Central memory CD8-positive, alpha-beta T cell (primary cell): ENCODE results near the gene PTPRQ.
"Not testable (repeated sequence)": the region's sequence is repeated elsewhere in the genome, so short reads cannot be mapped to it uniquely, and the experiment has no call there.

Experiments
- ATAC-seq: fragments of 150-1000 bp; cut with Tn5 transposase; replicated peaks from 2 replicates; pipeline ENCODE4 v1.10.0; 2022; ENCODE audit warnings: mild to moderate bottlenecking, moderate FRiP score, moderate number of reproducible peaks; ENCODE audit not compliant: poor library complexity, severe bottlenecking; ENCODE audit errors: extremely low read depth
- DNase-seq, 2 donors: peaks; one replicate each; pipeline ENCODE4 v3.0.0; 2021; ENCODE audit warnings: low spot score in 2 of 2
- H3K27ac Mint-ChIP-seq: one replicate; pipeline ENCODE4 v1.8.0; 2022; ENCODE audit warnings: low read depth, mild to moderate bottlenecking, moderate library complexity, mixed read lengths
- H3K27me3 Mint-ChIP-seq: one replicate; pipeline ENCODE4 v1.8.0; 2022; ENCODE audit warnings: mixed read lengths
- H3K36me3 Mint-ChIP-seq: one replicate; pipeline ENCODE4 v1.8.0; 2022; ENCODE audit warnings: mild to moderate bottlenecking, moderate library complexity, mixed read lengths; ENCODE audit not compliant: insufficient read depth
- H3K4me1 Mint-ChIP-seq: one replicate; pipeline ENCODE4 v1.8.0; 2022; ENCODE audit warnings: mixed read lengths
- H3K4me3 Mint-ChIP-seq: one replicate; pipeline ENCODE4 v1.8.0; 2022; ENCODE audit warnings: mild to moderate bottlenecking, moderate library complexity, mixed read lengths
- H3K9me3 Mint-ChIP-seq: one replicate; pipeline ENCODE4 v1.8.0; 2022; ENCODE audit warnings: mixed read lengths

The PTPRQ gene

GRCh38 chr12:80422550-80422949 is 21.5 kb upstream of the PTPRQ start:
- DNase-seq (no peak), ATAC-seq (no peak)
- H3K4me3 Mint-ChIP-seq: no peak overlapping the region
- no peaks in the 10 kb centered on the region for H3K4me1 Mint-ChIP-seq
- H3K9me3 Mint-ChIP-seq: peaks cover 3% of the 10 kb centered on the region
- H3K36me3 Mint-ChIP-seq: peaks cover 2% of the 10 kb centered on the region
- no peaks in the 10 kb centered on the region for H3K27me3 Mint-ChIP-seq
- H3K27ac Mint-ChIP-seq: no peak overlapping the region

DNA sequence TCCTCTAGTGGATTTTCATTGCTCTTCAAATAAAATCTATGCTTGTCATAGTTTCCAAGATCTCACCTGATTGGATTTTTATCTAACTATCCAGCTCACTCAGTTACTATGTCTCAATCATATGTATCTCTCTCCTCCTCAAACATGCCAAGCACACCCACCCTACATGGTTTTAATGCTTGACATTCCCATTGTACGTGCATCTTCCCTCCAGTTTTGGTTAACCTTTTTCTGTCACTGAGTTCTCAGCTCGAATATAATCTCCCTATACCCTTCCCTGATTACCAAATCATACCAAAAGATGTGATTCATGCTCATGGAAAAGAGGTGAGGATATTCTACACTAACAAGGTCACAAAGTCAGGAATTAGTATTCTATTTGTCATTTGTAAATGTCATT is 12.0 kb upstream of the PTPRQ start:
- DNase-seq (no peak), ATAC-seq (no peak)
- no peak overlapping the region for H3K4me3 Mint-ChIP-seq
- H3K27me3 Mint-ChIP-seq: no peaks in the 10 kb centered on the region
- no peaks in the 10 kb centered on the region for H3K4me1 Mint-ChIP-seq
- peaks cover 14% of the 10 kb centered on the region for H3K9me3 Mint-ChIP-seq
- H3K27ac Mint-ChIP-seq: no peak overlapping the region
- no peaks in the 10 kb centered on the region for H3K36me3 Mint-ChIP-seq

- no peaks in the 10 kb centered on the region for H3K4me1 Mint-ChIP-seq
- H3K27me3 Mint-ChIP-seq: no peaks in the 10 kb centered on the region
- H3K9me3 Mint-ChIP-seq: peaks cover 19% of the 10 kb centered on the region
- H3K4me3 Mint-ChIP-seq: no peak overlapping the region
- no peak overlapping the region for H3K27ac Mint-ChIP-seq
- ATAC-seq: no peak
- no peak for DNase-seq
- no peaks in the 10 kb centered on the region for H3K36me3 Mint-ChIP-seq
Measured at GRCh38 chr12:80441921-80442320, 2.1 kb upstream of the PTPRQ start.

DNA sequence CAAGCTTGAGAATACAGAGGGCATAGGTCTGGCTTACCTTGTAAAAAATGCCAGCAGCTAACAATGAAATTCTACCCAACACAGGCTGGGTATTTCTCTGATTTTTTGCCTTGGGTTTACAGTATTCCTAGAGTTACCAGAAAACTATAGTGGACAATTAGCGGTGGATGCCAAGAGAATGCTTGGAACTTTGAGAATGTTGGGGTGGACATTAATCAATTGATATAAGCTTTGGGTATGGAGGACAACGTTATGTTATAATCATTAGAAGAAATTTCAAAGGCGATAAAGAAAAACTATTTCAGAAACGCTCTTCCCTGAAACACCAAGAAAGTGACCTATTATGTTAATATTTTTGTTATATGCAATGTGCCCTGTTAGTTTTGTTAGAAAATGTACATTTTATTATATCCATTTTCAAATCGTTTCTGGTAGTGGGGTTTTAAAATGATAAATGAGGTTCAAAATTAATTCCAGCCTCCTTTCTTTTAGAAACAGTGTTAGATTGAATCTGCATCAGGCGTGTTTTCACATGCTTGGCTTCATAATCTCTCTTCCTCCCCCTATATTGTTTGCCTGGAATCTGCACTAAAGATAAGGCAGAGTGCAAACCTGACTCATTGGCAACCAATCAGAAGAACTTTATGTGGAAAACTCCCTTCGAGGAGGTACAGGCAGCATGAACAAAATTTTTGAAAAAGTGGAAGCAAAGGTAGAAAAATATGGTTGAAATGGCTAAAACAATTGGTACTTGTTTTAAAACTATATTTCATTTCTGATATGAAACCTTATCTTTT is 1.4 kb upstream of the PTPRQ start:
- H3K36me3 Mint-ChIP-seq: no peaks in the 10 kb centered on the region
- H3K4me3 Mint-ChIP-seq: no peak overlapping the region
- no peak overlapping the region for H3K27ac Mint-ChIP-seq
- peaks cover 22% of the 10 kb centered on the region for H3K9me3 Mint-ChIP-seq
- no peaks in the 10 kb centered on the region for H3K27me3 Mint-ChIP-seq
- DNase-seq: no peak
- ATAC-seq: no peak
- no peaks in the 10 kb centered on the region for H3K4me1 Mint-ChIP-seq

- Mint-ChIP-seq H3K4me3 (no peak overlapping the region), H3K27ac (no peak overlapping the region), H3K36me3 (no peaks in the 10 kb centered on the region), H3K9me3 (peaks cover 19% of the 10 kb centered on the region), H3K27me3 (no peaks in the 10 kb centered on the region), H3K4me1 (no peaks in the 10 kb centered on the region)
- ATAC-seq (no peak), DNase-seq (no peak)
Measured at GRCh38 chr12:80445083-80445793, 1.2 kb downstream of the PTPRQ start.

DNA sequence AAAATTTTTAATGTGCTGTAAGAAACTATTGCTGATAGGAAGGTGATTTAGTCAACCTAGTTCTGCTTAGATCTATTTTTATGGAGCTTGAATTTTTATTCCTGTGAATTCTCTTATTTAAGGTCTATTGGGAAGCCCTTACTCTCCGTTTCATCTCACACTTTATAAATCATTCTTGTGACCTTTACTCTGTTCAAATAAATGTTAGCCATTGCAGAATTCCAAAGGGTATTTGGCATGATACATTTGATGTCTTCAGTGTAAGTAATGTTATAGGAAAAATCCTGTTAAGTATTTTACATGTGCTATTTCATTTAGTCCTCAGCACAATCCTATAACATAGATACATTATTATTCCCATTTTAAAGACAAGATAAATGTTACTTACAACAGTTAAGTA is 12.5 kb downstream of the PTPRQ start:
- no peaks in the 10 kb centered on the region for H3K36me3 Mint-ChIP-seq
- H3K9me3 Mint-ChIP-seq: peaks cover 9% of the 10 kb centered on the region
- DNase-seq (no peak), ATAC-seq (no peak)
- no peaks in the 10 kb centered on the region for H3K27me3 Mint-ChIP-seq
- no peak overlapping the region for H3K4me3 Mint-ChIP-seq
- H3K4me1 Mint-ChIP-seq: no peaks in the 10 kb centered on the region
- no peak overlapping the region for H3K27ac Mint-ChIP-seq

GRCh38 chr12:80460972-80461371 is 16.9 kb downstream of the PTPRQ start:
- no peak for ATAC-seq
- no peak for DNase-seq
- H3K36me3 Mint-ChIP-seq: no peaks in the 10 kb centered on the region

GRCh38 chr12:80461851-80462250 is 17.8 kb downstream of the PTPRQ start:
- not testable (repeated sequence) for ATAC-seq, DNase-seq, H3K27ac Mint-ChIP-seq, H3K9me3 Mint-ChIP-seq, H3K4me3 Mint-ChIP-seq, H3K36me3 Mint-ChIP-seq, H3K4me1 Mint-ChIP-seq, H3K27me3 Mint-ChIP-seq

More at GRCh38 chr12:80460972-80461371, 16.9 kb downstream of the PTPRQ start:
- Mint-ChIP-seq H3K27me3 (no peaks in the 10 kb centered on the region), H3K4me1 (no peaks in the 10 kb centered on the region), H3K4me3 (no peak overlapping the region), H3K27ac (no peak overlapping the region), H3K9me3 (peaks cover 5% of the 10 kb centered on the region)

- no peak for ATAC-seq
- no peaks in the 10 kb centered on the region for H3K27me3 Mint-ChIP-seq
- no peaks in the 10 kb centered on the region for H3K36me3 Mint-ChIP-seq
- no peak overlapping the region for H3K4me3 Mint-ChIP-seq
- H3K4me1 Mint-ChIP-seq: no peaks in the 10 kb centered on the region
- no peak overlapping the region for H3K27ac Mint-ChIP-seq
- no peaks in the 10 kb centered on the region for H3K9me3 Mint-ChIP-seq
- DNase-seq: no peak
Measured at GRCh38 chr12:80469681-80470080, 25.6 kb downstream of the PTPRQ start.

DNA sequence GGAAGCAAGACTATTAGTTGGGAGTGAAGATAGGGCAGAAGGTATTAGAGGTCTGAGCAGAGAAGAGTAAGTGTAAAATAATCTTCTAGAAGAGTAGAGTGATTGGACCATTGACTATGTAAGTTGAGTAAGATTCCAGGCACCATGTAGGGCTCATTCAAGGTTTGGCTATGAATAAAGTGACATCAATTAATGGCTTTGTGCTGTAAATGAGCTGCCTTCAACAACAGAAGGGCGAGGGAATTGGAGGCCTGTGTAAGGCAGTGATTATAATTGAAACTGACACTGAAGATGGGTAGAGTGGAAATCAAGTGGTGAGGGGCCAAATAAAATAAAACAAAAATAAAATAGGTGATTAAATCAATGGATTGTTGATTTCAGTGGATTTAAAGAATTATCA is 26.4 kb downstream of the PTPRQ start:
- H3K27ac Mint-ChIP-seq: no peak overlapping the region
- no peaks in the 10 kb centered on the region for H3K4me1 Mint-ChIP-seq
- DNase-seq (no peak), ATAC-seq (peak; percentile 10)
- H3K9me3 Mint-ChIP-seq: no peaks in the 10 kb centered on the region
- H3K27me3 Mint-ChIP-seq: no peaks in the 10 kb centered on the region
- H3K4me3 Mint-ChIP-seq: no peak overlapping the region
- H3K36me3 Mint-ChIP-seq: no peaks in the 10 kb centered on the region

DNA sequence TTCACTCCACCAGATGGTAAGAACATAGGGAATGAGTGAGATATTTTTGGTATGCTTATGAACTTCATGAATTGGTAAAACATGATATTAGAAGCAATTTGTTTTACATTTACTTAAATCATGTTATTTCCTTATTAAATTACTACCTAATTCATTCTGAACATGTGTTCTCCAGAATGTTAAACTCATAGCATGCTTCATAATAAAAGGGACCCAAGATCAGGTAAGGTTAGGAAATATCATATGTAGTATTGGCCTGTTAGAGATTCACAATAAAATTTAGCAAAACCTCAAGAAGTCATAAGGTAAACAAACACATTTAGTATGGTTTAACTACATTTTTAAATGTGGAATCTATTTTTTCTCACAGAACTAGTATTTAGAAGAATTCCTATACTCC is 28.2 kb downstream of the PTPRQ start:
- H3K27me3 Mint-ChIP-seq: no peaks in the 10 kb centered on the region
- DNase-seq: no peak

DNA sequence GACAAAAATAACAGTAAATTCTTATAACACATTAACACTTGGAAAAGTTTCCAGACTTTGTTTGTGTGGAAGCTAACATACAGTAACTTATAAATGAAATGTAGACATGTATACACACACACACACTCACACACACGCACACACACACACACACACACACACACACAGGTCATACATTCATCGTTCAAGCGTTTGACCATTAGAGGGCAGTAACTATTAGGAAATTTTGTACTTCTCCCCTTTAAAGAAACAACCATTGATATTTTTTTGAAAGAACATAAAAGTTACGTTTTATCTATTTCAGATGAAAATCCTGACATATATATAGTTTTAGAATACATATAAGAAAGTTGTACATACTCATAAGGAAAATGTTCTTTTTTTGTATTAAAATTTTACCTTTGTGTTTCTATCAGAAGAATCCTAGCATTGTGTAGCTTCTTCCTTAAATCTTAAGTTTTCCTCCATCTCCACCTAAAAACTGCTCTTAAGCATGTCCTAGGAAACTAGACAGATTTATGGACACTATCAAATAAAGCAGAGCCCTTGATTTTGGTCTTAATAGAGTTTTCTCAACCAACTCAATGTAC is 29.0 kb downstream of the PTPRQ start:
- no peak for DNase-seq
- H3K9me3 Mint-ChIP-seq: no peaks in the 10 kb centered on the region
- H3K36me3 Mint-ChIP-seq: no peaks in the 10 kb centered on the region
- no peak overlapping the region for H3K27ac Mint-ChIP-seq
- ATAC-seq: no peak
- no peak overlapping the region for H3K4me3 Mint-ChIP-seq
- no peaks in the 10 kb centered on the region for H3K27me3 Mint-ChIP-seq
- H3K4me1 Mint-ChIP-seq: no peaks in the 10 kb centered on the region

More for the DNA sequence above, 28.2 kb downstream of the PTPRQ start:
- Mint-ChIP-seq H3K4me3 (no peak overlapping the region), H3K9me3 (no peaks in the 10 kb centered on the region), H3K27ac (no peak overlapping the region), H3K36me3 (no peaks in the 10 kb centered on the region), H3K4me1 (no peaks in the 10 kb centered on the region)
- ATAC-seq: no peak
